ENCODE data around the gene PRDM15.

Gene PRDM15

DNA sequence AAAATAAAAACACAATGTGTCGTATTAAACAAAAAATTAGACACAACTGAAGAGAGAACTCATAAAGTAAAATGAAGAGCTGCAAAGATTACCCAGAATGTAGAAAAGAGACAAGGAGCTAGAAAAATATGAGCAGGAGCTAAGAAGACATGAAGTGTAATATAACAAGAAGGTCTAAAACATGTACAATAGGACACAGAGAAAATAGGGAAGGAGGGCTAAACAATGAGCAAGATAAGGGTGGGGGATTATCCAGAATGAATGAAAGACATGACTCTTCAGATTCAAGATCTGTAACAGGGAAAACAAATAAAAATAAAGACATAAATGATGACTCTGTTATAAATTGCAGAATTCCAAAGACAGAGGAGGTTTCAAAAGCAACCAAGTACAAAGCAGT is 38.3 kb downstream of the PRDM15 start:
- TF ChIP-seq, protein P1, sequence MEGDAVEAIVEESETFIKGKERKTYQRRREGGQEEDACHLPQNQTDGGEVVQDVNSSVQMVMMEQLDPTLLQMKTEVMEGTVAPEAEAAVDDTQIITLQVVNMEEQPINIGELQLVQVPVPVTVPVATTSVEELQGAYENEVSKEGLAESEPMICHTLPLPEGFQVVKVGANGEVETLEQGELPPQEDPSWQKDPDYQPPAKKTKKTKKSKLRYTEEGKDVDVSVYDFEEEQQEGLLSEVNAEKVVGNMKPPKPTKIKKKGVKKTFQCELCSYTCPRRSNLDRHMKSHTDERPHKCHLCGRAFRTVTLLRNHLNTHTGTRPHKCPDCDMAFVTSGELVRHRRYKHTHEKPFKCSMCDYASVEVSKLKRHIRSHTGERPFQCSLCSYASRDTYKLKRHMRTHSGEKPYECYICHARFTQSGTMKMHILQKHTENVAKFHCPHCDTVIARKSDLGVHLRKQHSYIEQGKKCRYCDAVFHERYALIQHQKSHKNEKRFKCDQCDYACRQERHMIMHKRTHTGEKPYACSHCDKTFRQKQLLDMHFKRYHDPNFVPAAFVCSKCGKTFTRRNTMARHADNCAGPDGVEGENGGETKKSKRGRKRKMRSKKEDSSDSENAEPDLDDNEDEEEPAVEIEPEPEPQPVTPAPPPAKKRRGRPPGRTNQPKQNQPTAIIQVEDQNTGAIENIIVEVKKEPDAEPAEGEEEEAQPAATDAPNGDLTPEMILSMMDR (IDR thresholded peaks at IDR 0.05; ENCODE audit: low read depth, low read length) = no peak
- no peak for TF ChIP-seq EZH2phosphoT487 (IDR thresholded peaks at IDR 0.05; ENCODE audit: low read depth)
- no peaks in the 10 kb centered on the region for H3K9me3 ChIP-seq (ENCODE audit: insufficient read depth, low read length)
- H3K9ac ChIP-seq (ENCODE audit: low read length) = no peak overlapping the region
- H3K27ac ChIP-seq (ENCODE audit: low read length) = no peak overlapping the region
- no peaks in the 10 kb centered on the region for H3K79me2 ChIP-seq (ENCODE audit: low read length)
- H3K4me2 ChIP-seq (ENCODE audit: low read length) = no peak overlapping the region
- no peaks in the 10 kb centered on the region for H3K27me3 ChIP-seq (ENCODE audit: low read depth, low read length)
- H3K36me3 ChIP-seq (replicated peaks; ENCODE audit: low read depth, low read length) = no peaks in the 10 kb centered on the region
- no peaks in the 10 kb centered on the region for H4K20me1 ChIP-seq (ENCODE audit: insufficient read depth, low read length)
- H3K4me3 ChIP-seq (ENCODE audit: low read length) = no peak overlapping the region
- H3K4me1 ChIP-seq (ENCODE audit: low read length) = no peaks in the 10 kb centered on the region
- H2AFZ ChIP-seq (ENCODE audit: low read depth, low read length) = no peak overlapping the region

DNA sequence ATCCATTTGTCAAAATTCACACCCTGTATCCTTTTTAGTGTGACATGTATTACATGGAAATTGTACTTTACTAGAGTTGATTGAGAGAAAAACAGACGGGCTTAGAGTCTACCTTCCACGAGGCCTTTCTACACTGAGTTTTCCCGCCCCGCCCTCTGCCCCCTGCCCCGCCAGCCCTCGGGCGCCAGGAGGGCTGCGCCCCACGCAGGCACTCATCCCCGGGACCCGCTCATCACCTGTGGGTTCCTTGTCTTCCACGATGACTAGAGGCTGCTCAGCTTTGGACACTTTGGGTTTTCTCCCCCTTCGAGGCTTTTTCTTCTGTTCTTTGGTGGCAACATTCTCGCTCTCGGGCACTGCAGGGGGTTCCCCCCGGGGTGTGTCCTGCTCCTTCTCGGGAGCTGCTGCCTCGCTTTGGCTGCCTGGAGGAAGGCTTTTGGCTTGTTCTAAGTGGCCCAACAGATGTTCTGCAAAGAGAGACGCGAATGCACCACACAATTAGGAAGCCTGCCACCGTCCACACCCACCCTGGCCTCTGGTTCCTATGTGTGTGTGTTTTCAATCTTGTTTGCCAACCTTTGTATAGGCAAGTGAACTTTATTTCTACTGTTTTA is 39.6 kb downstream of the PRDM15 start:
- no peak overlapping the region for H3K9ac ChIP-seq (ENCODE audit: low read length)
- H2AFZ ChIP-seq (ENCODE audit: low read depth, low read length) = no peak overlapping the region
- no peaks in the 10 kb centered on the region for H3K4me1 ChIP-seq (ENCODE audit: low read length)
- H4K20me1 ChIP-seq (ENCODE audit: insufficient read depth, low read length) = no peaks in the 10 kb centered on the region
- no peaks in the 10 kb centered on the region for H3K27me3 ChIP-seq (ENCODE audit: low read depth, low read length)
- H3K27ac ChIP-seq (ENCODE audit: low read length) = no peak overlapping the region
- no peak for TF ChIP-seq EZH2phosphoT487 (IDR thresholded peaks at IDR 0.05; ENCODE audit: low read depth)
- TF ChIP-seq, protein P1 (IDR thresholded peaks at IDR 0.05; ENCODE audit: low read depth, low read length) = no peak
- no peaks in the 10 kb centered on the region for H3K9me3 ChIP-seq (ENCODE audit: insufficient read depth, low read length)
- H3K4me2 ChIP-seq (ENCODE audit: low read length) = no peak overlapping the region
- no peaks in the 10 kb centered on the region for H3K36me3 ChIP-seq (replicated peaks; ENCODE audit: low read depth, low read length)
- no peak overlapping the region for H3K4me3 ChIP-seq (ENCODE audit: low read length)
- H3K79me2 ChIP-seq (ENCODE audit: low read length) = no peaks in the 10 kb centered on the region

DNA sequence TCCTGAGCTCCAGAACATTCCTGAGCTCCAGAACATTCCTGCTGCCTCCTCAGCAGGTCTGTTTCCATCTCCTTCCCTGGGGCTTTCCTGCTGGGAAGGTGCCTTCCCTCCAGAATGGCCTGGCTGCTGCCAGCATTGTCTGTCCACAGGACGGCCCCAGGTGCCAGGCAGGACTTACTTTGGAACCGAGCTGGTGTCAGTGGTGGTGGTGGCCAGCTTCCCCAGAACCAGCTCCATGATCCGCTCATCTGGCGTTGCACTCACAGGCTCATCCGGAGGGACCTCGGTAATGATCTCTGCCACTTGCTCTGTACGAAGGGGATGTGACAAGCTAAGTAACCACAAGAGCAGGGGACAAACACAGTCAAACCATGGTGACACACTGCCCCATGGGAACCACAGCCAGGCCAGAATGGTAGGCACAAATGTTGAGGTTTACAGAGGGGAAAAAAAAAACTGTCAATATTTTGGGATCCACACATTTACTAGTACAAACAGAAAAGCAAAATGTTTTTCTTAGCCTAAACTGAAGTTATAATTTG is 41.3 kb downstream of the PRDM15 start:
- H3K4me3 ChIP-seq (ENCODE audit: low read length) = no peak overlapping the region
- no peak overlapping the region for H2AFZ ChIP-seq (ENCODE audit: low read depth, low read length)
- no peaks in the 10 kb centered on the region for H3K36me3 ChIP-seq (replicated peaks; ENCODE audit: low read depth, low read length)
- H4K20me1 ChIP-seq (ENCODE audit: insufficient read depth, low read length) = no peaks in the 10 kb centered on the region
- no peaks in the 10 kb centered on the region for H3K9me3 ChIP-seq (ENCODE audit: insufficient read depth, low read length)
- H3K27me3 ChIP-seq (ENCODE audit: low read depth, low read length) = no peaks in the 10 kb centered on the region
- no peak overlapping the region for H3K9ac ChIP-seq (ENCODE audit: low read length)
- H3K79me2 ChIP-seq (ENCODE audit: low read length) = no peaks in the 10 kb centered on the region
- no peak overlapping the region for H3K4me2 ChIP-seq (ENCODE audit: low read length)
- H3K4me1 ChIP-seq (ENCODE audit: low read length) = no peaks in the 10 kb centered on the region
- TF ChIP-seq, protein P1 (IDR thresholded peaks at IDR 0.05; ENCODE audit: low read depth, low read length) = no peak
- no peak for TF ChIP-seq EZH2phosphoT487 (IDR thresholded peaks at IDR 0.05; ENCODE audit: low read depth)
- H3K27ac ChIP-seq (ENCODE audit: low read length) = no peak overlapping the region

DNA sequence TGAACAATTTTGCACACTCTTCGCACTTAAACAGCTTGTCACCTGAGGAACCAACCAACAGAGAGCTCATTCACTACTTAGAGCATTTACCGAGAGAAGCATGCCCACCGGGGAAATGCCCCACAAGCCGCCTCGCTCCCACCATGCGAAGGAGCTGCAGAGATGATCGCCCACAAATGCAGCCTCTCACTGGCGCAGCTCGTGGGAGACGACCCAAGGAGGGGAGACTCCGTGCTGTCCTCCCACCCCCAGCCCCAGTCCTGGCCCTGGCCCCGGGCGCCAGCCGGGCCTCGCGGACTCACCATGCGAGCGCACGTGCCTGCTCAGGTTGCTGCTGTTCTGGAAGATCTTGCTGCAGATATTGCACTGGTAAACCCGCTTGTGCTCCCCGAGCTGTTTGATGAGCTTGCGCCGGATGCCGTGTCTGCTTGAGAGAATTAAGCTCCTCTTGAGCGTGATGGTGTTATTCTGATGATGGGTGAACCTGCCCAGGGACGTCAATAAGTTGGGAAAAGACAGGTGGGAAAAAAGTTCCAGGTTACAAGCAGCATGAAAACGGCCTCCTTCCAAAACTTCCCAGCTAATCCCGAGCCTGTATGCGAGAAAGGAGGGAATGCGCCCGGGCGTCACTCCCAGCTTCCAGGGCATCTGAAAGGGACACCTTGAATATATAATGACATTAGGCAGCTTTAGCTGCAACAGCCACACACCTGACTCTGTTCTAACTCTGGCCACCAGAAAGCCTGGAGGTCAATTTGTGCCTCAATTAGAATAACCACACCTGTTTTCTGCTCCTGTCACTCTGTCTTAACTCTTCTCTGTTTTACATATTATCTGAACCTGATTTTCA is 42.8 kb downstream of the PRDM15 start:
- no peaks in the 10 kb centered on the region for H4K20me1 ChIP-seq (ENCODE audit: insufficient read depth, low read length)
- no peaks in the 10 kb centered on the region for H3K4me1 ChIP-seq (ENCODE audit: low read length)
- H3K9me3 ChIP-seq (ENCODE audit: insufficient read depth, low read length) = no peaks in the 10 kb centered on the region
- H3K27ac ChIP-seq (ENCODE audit: low read length) = no peak overlapping the region
- no peak for TF ChIP-seq EZH2phosphoT487 (IDR thresholded peaks at IDR 0.05; ENCODE audit: low read depth)
- TF ChIP-seq, protein P1 (IDR thresholded peaks at IDR 0.05; ENCODE audit: low read depth, low read length) = no peak
- H3K79me2 ChIP-seq (ENCODE audit: low read length) = no peaks in the 10 kb centered on the region
- H2AFZ ChIP-seq (ENCODE audit: low read depth, low read length) = no peak overlapping the region
- H3K36me3 ChIP-seq (replicated peaks; ENCODE audit: low read depth, low read length) = no peaks in the 10 kb centered on the region
- H3K9ac ChIP-seq (ENCODE audit: low read length) = no peak overlapping the region
- no peak overlapping the region for H3K4me3 ChIP-seq (ENCODE audit: low read length)
- H3K27me3 ChIP-seq (ENCODE audit: low read depth, low read length) = no peaks in the 10 kb centered on the region
- H3K4me2 ChIP-seq (ENCODE audit: low read length) = no peak overlapping the region

Data from OCI-LY3 (cell line).